COLO668 (cell line): ENCODE results near the gene RNF166.
A peak's percentile ranks its signal among the peaks of the same experiment; 100 is the strongest.

Experiments used
- DNase-seq: peaks from one replicate; lab custom pipeline; 2025; ENCODE audit not compliant: unreplicated experiment; lab: John Stamatoyannopoulos, UW

The RNF166 gene

GRCh38 chr16:88655053-88655732 lies 51.0 kb downstream of the RNF166 start:
- DNase-seq, result peak; percentile 50

DNA sequence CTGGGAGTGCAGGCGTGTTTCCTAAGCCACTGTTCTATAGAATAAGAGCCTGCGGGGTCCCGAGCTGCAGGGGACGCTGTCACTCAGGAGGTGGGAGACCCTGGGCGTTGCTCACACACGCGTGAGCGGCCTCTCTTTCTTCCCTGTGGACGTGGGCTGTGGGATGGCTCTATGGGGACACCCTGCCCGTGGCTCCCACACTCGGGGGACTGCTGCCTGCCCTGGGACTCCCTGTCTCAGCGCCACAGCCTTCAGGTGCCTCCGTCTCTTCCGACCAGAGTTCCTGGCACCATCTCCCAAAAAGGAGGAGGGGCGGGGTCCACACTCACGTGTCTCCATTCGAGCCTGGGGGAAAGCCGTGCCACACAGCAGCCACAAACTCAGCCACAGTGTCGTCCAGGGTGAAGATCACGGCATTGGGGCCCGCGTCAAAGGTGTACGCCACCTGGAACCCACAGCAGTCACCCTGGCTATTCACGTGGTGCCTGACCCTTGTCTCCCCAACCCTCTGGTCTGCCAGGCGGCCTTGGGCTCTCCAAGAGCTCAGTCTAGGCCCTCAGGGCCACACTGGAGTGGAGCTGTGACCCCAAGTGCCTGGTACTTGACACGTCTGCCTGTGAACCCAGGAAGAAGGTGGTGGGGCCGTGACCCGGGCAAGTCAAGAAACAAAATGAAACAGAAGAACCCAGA lies 51.7 kb downstream of the RNF166 start:
- DNase-seq, result no peak

DNA sequence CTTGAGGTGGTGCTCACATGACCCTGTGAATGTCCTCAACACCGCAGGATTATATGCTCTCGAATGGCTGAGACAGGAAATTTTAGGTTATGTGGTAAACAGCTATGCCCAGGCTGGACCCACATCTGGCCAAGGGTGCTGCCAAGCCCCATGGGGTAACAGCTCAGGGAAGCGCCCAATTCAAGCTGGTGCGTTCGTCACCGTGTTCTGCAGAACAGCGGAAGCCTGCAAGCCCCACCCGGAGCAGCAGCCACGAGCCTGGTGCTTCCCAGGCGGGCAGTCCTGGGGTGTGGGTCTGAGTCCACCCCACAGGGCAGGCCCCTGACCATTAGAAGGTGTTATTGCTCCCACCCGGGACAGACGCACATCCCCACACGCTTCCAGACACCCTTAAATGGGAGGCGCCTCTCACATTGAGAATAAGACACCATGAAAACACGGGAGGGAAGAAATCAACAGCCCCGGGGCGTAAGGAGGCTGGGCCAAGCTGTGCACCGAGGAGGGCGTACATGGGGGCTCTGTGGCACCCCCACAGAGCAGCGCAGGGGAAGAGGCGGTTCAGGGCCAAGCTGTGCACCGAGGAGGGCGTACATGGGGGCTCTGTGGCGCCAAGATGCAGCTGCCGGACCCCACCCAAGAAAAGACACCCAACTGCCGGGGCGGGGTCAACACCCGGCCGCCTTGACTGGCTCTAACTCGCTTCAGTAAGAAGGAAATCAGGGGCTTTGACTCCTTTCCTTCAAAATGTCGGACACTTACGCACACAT lies 52.4 kb downstream of the RNF166 start:
- no peak for DNase-seq

DNA sequence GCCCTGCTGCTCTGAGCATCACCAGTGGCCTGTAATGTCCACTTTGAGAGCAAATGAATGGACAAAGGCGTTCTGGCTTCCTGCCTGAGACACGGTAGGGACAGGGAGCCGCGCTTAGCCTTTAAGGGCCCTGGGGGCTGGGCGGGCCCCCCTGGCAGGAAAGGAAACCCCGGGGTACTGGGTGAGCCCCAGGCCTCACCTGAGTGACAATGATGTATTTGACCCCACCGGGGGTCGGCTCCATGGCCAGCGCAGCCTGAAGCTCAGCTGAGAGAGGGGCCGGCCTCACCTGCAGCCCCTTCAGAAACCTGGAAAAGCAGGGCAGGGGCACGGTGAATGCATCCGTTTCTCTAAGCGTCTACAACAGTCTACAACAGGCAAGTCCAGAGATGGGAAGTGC lies 53.1 kb downstream of the RNF166 start:
- DNase-seq, result no peak

GRCh38 chr16:88652762-88653063 lies 53.5 kb downstream of the RNF166 start:
- DNase-seq, result no peak

- no peak for DNase-seq
Observed at GRCh38 chr16:88651989-88652761, 54.0 kb downstream of the RNF166 start.

- peak; percentile 92 for DNase-seq
Observed at GRCh38 chr16:88651276-88651988, 54.8 kb downstream of the RNF166 start.

DNA sequence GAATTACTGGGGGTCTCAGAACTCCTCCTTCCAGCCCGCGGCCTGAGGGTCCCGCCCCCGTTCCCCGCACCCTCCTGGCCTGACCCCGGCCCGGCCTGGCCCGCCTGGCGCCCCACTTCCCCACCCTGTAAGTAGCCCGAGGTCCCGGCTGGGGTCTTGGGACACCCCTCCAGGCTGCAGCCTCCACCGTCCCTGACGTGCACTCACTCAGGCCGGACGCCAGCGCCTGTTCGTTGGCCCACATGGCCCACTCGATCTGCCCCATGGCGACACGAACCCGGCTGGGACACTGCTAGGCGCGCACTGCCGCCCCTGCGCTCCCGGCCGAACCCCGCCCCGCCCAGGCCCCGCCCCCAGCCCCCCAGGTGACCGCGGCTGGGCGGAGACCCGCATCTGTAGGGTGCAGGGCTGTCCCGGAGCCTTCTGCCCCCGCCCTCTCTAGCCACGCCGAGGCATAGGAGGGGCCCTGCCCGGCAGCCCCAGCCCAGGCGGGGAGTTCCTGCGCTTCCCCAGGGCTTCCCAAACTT lies 55.4 kb downstream of the RNF166 start, which contains the start of gene CYBA:
Gene CYBA, minus strand, starts transcription at position 305 of the 527 bp plus-strand sequence. Its CDS starts 40 bp downstream, at position 265.
- DNase-seq, result peak; percentile 86

DNA sequence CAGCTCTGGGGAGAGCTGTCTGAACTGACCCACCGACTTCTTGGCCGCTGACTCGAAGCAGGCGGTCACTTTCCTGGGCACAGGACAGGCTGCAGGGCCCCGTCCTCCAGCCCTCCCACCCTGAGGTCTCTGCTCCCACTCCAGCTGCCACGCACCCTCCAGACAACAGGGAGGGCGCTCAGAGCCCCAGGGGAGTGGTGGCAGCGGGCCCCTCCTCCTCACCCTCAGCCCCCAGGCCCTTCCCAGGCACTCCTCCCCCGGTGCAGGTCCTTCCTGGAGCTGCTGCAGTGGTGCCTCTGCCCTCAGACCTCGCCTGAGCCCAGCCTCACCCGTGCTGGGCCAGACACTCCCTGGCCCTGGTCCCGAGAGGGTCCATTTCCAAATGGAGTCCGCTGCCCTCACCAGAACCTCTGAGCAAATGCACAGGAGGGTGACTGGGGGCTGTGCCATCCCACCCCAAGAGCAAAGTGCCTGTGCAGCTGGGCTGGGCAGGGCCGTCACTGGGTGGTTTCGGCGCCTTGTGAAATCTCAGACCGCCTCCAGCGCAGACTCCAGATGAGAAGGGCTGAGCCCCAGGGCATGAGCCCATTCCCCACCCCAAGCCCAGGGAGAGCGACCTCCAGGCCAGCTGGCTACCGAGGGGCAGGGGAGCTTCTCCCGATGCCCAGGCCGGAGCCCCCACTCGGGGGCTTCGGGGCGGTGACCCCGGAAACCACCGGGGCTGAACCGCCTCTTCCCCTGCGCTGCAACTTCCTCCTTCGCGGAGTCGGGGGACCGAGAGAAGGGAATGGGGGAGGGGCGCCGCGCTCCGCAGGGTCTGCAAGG lies 56.1 kb downstream of the RNF166 start:
- peak; percentile 71 for DNase-seq

DNA sequence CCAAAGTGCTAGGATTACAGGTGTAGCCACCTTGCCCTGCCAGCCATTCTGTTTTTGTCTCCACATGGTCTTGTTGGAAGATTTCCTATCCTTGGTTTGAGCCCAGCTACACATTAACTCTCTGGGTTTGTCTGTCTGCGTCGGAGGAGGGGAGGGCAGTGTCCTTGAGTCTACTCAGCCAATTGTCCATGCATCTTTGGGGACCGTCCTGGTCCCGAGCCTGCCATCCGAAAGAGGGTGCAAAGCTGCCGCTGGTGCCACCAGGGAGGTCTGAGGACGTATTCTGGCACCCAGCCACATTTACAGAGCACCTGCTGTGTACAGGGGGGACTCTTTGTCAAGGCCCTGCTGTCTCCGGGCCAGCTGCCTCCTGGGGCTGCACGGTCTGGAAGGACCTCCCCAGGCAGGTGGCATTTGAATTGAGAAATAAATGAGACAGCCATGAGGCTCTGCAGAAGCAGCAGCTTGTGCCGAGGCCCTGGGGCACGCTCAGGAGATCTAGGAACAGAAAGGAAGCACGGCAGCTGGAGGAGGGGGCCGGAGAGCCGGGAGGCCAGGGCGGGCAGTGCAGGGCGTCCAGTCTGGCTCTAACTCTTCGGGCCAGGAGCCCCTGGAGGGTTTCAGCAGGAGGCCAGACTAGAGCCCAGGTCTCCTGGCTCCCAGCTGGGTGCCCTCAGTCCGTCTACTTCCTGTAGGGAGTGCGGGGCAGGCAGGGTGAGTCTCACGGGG lies 56.8 kb downstream of the RNF166 start:
- peak; percentile 94 for DNase-seq

DNA sequence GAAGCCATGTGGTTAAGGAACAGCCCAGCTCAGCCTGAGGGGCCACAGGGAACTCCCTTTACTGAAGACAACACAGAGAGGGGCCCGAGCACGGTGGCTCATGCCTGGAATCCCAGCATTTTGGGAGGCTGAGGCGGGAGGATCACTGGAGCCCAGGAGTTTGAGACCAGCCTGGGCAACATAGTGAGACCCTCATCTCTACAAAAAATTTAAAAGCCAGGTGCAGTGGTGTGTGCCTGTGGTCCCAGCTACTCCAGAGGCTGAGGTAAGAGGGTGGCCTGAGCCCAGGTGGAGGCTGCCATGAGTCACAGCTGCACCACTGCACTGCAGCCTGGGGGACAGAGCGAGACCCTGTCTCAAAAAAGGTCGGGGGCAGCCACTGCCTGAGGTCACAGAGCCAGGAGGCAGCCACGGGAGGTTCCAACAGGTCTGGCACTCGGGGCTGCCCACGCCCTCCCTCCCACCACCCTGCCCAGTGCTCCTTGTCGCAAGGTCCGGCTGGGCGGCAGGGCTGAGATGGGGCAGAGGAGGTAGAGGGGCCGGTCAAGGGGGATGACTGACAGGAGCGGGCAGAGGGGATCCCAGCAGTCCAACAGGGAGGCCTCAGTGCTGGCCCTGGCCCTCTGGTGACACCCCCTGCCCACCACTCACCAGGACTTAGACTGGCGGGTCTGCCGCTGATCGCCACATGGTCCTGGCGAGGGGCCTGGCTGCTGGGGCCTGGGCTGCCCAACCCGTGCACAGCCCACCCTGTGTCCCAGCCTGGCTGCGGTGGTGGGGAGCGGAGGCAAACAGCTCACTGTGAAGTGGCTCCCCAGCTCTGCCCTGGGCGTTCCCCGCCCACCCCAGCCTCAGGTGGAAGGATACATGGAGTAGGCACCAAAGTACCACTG lies 58.8 kb downstream of the RNF166 start:
- DNase-seq, result no peak
